HEK293 (cell line): Measurements from ENCODE around the gene PRAC1.

Experiments
- BCL11A ChIP-seq: fragments of 450-650 bp; formaldehyde crosslinking; IDR thresholded peaks from 2 replicates; pipeline ENCODE4 v1.5.1; 2016; ENCODE audit warnings: low read depth, missing biosample characterization, missing genetic modification characterization
- FEZF1 ChIP-seq: fragments of 450-650 bp; formaldehyde crosslinking; IDR thresholded peaks from 2 replicates; pipeline ENCODE4 v1.5.1; 2016; ENCODE audit warnings: missing biosample characterization, missing genetic modification characterization
- ZFP41 ChIP-seq: fragments of 450-650 bp; formaldehyde crosslinking; IDR thresholded peaks from 2 replicates; pipeline ENCODE4 v1.5.1; 2016; ENCODE audit warnings: missing biosample characterization, missing genetic modification characterization, borderline replicate concordance
- ZNF146 ChIP-seq: fragments of 450-650 bp; formaldehyde crosslinking; IDR thresholded peaks from 2 replicates; pipeline ENCODE4 v1.5.1; 2016; ENCODE audit warnings: missing biosample characterization, missing genetic modification characterization
- ZNF175 ChIP-seq: fragments of 450-650 bp; formaldehyde crosslinking; IDR thresholded peaks from 2 replicates; pipeline ENCODE4 v1.5.1; 2016; ENCODE audit warnings: missing biosample characterization, missing genetic modification characterization
- ZNF248 ChIP-seq: fragments of 450-650 bp; formaldehyde crosslinking; IDR thresholded peaks from 2 replicates; pipeline ENCODE4 v1.5.1; 2017; ENCODE audit warnings: missing biosample characterization, missing genetic modification characterization
- ZNF274 ChIP-seq, 2 experiments: fragments of 200-500 bp in 1 of 2; fragments of 450-650 bp in 1 of 2; sonication (Bioruptor generic) in 1 of 2; formaldehyde crosslinking in 1 of 2; IDR thresholded peaks; 2 replicates each; pipeline versions ENCODE4 v1.5.1 to v1.6.1; 2014 to 2016; ENCODE audit warnings: borderline replicate concordance in 1 of 2, inconsistent platforms in 1 of 2, low read length in 1 of 2, missing biosample characterization in 1 of 2, missing genetic modification characterization in 1 of 2
- ZNF37A ChIP-seq: fragments of 450-650 bp; IDR thresholded peaks from 2 replicates; pipeline ENCODE4 v1.5.1; 2018; ENCODE audit warnings: missing biosample characterization, missing genetic modification characterization
- ZNF660 ChIP-seq: fragments of 450-650 bp; IDR thresholded peaks from 2 replicates; pipeline ENCODE4 v1.5.1; 2018; ENCODE audit warnings: missing biosample characterization, mild to moderate bottlenecking, missing genetic modification characterization
- TF ChIP-seq, protein P1 (sequence below): fragments of 450-650 bp; formaldehyde crosslinking; IDR thresholded peaks from 2 replicates; pipeline ENCODE4 v1.5.1; 2016; ENCODE audit warnings: missing biosample characterization, missing genetic modification characterization
- TF ChIP-seq, protein P2 (sequence below): fragments of 450-650 bp; formaldehyde crosslinking; IDR thresholded peaks from 2 replicates; pipeline ENCODE4 v1.5.1; 2016; ENCODE audit warnings: missing biosample characterization, missing genetic modification characterization
- TF ChIP-seq, protein P3 (sequence below): fragments of 450-650 bp; formaldehyde crosslinking; IDR thresholded peaks from 2 replicates; pipeline ENCODE4 v1.5.1; 2016; ENCODE audit warnings: missing biosample characterization, missing genetic modification characterization
- TF ChIP-seq, protein P4 (sequence below): fragments of 450-650 bp; formaldehyde crosslinking; IDR thresholded peaks from 2 replicates; pipeline ENCODE4 v1.5.0; 2017; ENCODE audit warnings: missing biosample characterization, missing genetic modification characterization, borderline replicate concordance
- TF ChIP-seq, protein P5 (sequence below): fragments of 450-650 bp; formaldehyde crosslinking; IDR thresholded peaks from 2 replicates; pipeline ENCODE4 v1.5.1; 2016; ENCODE audit warnings: missing biosample characterization, missing genetic modification characterization

DNA sequence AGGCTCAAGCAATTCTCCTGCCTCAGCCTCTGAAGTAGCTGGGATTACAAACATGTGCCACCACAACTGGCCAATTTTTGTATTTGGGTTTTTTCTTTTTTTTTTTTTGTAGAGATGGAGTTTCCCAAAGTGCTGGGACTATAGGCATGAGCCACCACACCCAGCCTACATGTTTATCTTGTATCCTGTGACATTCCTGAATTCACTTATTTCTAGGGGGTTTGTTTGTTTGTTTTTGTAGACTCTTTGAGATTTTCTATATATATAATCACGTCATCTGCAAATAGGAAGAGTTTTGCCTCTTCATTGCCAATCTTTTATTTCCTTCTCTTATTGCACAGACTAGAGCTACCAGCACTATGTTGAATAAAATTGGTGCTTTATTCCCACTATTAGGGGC lies 29.1 kb downstream of the PRAC1 start:
- TF ChIP-seq, protein P1, sequence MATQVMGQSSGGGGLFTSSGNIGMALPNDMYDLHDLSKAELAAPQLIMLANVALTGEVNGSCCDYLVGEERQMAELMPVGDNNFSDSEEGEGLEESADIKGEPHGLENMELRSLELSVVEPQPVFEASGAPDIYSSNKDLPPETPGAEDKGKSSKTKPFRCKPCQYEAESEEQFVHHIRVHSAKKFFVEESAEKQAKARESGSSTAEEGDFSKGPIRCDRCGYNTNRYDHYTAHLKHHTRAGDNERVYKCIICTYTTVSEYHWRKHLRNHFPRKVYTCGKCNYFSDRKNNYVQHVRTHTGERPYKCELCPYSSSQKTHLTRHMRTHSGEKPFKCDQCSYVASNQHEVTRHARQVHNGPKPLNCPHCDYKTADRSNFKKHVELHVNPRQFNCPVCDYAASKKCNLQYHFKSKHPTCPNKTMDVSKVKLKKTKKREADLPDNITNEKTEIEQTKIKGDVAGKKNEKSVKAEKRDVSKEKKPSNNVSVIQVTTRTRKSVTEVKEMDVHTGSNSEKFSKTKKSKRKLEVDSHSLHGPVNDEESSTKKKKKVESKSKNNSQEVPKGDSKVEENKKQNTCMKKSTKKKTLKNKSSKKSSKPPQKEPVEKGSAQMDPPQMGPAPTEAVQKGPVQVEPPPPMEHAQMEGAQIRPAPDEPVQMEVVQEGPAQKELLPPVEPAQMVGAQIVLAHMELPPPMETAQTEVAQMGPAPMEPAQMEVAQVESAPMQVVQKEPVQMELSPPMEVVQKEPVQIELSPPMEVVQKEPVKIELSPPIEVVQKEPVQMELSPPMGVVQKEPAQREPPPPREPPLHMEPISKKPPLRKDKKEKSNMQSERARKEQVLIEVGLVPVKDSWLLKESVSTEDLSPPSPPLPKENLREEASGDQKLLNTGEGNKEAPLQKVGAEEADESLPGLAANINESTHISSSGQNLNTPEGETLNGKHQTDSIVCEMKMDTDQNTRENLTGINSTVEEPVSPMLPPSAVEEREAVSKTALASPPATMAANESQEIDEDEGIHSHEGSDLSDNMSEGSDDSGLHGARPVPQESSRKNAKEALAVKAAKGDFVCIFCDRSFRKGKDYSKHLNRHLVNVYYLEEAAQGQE: no peak
- no peak for TF ChIP-seq ZNF146 (tag by site-specific recombination)
- TF ChIP-seq, protein P2, sequence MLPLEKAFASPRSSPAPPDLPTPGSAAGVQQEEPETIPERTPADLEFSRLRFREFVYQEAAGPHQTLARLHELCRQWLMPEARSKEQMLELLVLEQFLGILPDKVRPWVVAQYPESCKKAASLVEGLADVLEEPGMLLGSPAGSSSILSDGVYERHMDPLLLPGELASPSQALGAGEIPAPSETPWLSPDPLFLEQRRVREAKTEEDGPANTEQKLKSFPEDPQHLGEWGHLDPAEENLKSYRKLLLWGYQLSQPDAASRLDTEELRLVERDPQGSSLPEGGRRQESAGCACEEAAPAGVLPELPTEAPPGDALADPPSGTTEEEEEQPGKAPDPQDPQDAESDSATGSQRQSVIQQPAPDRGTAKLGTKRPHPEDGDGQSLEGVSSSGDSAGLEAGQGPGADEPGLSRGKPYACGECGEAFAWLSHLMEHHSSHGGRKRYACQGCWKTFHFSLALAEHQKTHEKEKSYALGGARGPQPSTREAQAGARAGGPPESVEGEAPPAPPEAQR (tag by site-specific recombination): no peak
- TF ChIP-seq, protein P3, sequence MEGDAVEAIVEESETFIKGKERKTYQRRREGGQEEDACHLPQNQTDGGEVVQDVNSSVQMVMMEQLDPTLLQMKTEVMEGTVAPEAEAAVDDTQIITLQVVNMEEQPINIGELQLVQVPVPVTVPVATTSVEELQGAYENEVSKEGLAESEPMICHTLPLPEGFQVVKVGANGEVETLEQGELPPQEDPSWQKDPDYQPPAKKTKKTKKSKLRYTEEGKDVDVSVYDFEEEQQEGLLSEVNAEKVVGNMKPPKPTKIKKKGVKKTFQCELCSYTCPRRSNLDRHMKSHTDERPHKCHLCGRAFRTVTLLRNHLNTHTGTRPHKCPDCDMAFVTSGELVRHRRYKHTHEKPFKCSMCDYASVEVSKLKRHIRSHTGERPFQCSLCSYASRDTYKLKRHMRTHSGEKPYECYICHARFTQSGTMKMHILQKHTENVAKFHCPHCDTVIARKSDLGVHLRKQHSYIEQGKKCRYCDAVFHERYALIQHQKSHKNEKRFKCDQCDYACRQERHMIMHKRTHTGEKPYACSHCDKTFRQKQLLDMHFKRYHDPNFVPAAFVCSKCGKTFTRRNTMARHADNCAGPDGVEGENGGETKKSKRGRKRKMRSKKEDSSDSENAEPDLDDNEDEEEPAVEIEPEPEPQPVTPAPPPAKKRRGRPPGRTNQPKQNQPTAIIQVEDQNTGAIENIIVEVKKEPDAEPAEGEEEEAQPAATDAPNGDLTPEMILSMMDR (tag by site-specific recombination): no peak
- no peak for TF ChIP-seq ZNF274 (IDR thresholded peaks at IDR 0.05; ENCODE audit: low read length)
- TF ChIP-seq ZNF274 (tag by site-specific recombination; IDR thresholded peaks at IDR 0.05; ENCODE audit: borderline replicate concordance): no peak
- TF ChIP-seq ZFP41: no peak
- TF ChIP-seq ZNF248 (tag by site-specific recombination): no peak
- TF ChIP-seq ZNF660 (tag by site-specific recombination): no peak
- no peak for TF ChIP-seq ZNF175
- no peak for TF ChIP-seq ZNF37A (tag by site-specific recombination)
- TF ChIP-seq, protein P4, sequence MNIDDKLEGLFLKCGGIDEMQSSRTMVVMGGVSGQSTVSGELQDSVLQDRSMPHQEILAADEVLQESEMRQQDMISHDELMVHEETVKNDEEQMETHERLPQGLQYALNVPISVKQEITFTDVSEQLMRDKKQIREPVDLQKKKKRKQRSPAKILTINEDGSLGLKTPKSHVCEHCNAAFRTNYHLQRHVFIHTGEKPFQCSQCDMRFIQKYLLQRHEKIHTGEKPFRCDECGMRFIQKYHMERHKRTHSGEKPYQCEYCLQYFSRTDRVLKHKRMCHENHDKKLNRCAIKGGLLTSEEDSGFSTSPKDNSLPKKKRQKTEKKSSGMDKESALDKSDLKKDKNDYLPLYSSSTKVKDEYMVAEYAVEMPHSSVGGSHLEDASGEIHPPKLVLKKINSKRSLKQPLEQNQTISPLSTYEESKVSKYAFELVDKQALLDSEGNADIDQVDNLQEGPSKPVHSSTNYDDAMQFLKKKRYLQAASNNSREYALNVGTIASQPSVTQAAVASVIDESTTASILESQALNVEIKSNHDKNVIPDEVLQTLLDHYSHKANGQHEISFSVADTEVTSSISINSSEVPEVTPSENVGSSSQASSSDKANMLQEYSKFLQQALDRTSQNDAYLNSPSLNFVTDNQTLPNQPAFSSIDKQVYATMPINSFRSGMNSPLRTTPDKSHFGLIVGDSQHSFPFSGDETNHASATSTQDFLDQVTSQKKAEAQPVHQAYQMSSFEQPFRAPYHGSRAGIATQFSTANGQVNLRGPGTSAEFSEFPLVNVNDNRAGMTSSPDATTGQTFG: no peak
- no peak for TF ChIP-seq BCL11A (tag by site-specific recombination)
- no peak for TF ChIP-seq FEZF1 (tag by site-specific recombination)
- TF ChIP-seq, protein P5, sequence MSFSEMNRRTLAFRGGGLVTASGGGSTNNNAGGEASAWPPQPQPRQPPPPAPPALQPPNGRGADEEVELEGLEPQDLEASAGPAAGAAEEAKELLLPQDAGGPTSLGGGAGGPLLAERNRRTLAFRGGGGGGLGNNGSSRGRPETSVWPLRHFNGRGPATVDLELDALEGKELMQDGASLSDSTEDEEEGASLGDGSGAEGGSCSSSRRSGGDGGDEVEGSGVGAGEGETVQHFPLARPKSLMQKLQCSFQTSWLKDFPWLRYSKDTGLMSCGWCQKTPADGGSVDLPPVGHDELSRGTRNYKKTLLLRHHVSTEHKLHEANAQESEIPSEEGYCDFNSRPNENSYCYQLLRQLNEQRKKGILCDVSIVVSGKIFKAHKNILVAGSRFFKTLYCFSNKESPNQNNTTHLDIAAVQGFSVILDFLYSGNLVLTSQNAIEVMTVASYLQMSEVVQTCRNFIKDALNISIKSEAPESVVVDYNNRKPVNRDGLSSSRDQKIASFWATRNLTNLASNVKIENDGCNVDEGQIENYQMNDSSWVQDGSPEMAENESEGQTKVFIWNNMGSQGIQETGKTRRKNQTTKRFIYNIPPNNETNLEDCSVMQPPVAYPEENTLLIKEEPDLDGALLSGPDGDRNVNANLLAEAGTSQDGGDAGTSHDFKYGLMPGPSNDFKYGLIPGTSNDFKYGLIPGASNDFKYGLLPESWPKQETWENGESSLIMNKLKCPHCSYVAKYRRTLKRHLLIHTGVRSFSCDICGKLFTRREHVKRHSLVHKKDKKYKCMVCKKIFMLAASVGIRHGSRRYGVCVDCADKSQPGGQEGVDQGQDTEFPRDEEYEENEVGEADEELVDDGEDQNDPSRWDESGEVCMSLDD: no peak
